GM18951 (cell line): Measurements from ENCODE around the gene OR51D1.

Source experiments
- POLR2A ChIP-seq: IDR thresholded peaks from 4 replicates; pipeline ENCODE4 v1.6.1; 2011; ENCODE audit warnings: mild to moderate bottlenecking; ENCODE audit not compliant: insufficient read length, insufficient read depth; ENCODE audit errors: extremely low read depth
- in situ Hi-C: fragments of 300-500 bp; cut with MboI; formaldehyde crosslinking; loops from one replicate; pipeline ENCODE4 v1.12.0; 2022; ENCODE audit warnings: low sequenced_read_pairs, mixed read lengths, inconsistent platforms; ENCODE audit not compliant: unreplicated experiment

Gene OR51D1

DNA sequence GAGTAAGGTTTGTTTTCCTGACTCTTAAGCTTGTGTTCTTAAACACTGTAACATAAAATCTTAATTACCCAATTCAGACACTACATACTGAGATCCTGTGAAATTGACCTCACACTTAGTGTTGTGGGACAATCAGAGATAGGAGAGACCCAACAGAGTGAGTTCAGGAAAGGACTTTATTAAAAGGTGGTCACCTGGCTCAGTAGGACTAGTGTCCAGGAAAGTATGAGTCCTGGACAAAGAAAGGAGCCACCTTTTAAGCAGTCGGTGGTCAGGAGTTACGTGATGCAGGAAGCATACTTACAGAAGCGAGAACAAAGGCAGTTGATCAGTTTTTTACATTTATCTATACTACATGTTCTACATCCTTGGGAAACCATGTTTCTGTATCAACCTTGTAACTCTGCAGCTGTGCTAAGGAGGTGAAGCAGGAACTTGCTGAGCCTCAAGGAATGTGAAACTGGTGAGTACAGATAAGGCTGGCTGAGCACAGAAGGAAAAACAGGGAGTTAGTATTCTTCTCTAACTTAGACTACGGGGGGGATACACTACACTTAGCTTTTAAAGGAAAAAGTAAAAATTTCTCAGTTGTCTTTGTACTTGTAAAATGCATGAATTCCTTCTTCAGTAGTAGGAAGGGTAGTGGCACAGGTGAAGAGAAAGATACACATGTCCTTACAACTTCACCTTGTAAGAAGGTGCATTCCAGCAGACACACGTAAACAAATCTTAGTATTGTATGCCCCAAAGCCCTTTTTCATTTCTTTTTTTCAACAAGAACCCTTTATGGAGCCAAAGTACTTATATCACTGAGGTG, 21.6 kb downstream of the OR51D1 start:
- no peak for TF ChIP-seq POLR2A
- in situ Hi-C loops, result no loop called here

GRCh38 chr11:4662876-4663275, 25.6 kb downstream of the OR51D1 start:
- no peak for TF ChIP-seq POLR2A
- in situ Hi-C loops, result no loop called here

- in situ Hi-C loops, result no loop called here
- no peak for TF ChIP-seq POLR2A
These were observed 26.9 kb downstream of the OR51D1 start for GRCh38 chr11:4664183-4664582.

GRCh38 chr11:4664786-4665185, 27.5 kb downstream of the OR51D1 start:
- in situ Hi-C loops, result no loop called here
- no peak for TF ChIP-seq POLR2A

DNA sequence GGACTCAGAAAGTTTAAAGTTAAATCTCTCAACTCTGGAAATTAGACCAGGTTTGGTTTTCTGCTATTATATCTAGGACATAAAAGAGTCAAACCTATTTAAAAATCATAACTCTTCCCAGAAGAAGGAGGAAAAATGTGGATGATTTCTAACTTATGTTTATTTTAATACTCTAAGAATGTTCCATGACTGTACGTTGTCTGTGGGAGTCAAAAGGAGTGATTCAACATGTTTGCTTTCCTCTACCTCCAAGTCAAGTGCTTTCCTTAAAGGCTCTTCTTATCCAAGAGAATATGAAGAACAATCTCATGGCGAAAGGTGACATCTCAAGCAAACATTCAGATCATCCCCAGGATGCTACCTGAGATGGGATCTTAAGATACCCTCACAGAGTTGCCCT, 28.1 kb downstream of the OR51D1 start:
- no peak for TF ChIP-seq POLR2A
- in situ Hi-C loops, result no loop called here

DNA sequence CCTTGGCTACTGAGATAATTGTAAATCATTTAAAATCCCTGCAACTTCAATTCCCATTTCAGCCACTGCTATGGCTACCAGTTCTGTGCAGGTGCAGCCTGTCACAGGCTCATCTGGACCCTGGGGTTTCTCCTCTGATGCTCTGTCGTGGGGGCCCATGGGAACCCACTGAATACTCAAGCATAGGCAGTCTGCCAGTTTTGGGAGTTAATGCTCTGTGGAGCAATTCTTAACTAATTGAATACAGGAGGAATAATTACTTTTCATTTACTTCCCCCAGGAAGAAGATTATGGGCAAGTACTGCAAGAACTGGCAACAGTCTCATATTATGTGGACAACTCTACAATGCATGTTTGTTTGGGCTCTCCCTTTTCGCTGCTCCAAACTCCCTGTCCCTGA, 34.5 kb downstream of the OR51D1 start:
- TF ChIP-seq POLR2A, result no peak
- in situ Hi-C loops, result no loop called here

DNA sequence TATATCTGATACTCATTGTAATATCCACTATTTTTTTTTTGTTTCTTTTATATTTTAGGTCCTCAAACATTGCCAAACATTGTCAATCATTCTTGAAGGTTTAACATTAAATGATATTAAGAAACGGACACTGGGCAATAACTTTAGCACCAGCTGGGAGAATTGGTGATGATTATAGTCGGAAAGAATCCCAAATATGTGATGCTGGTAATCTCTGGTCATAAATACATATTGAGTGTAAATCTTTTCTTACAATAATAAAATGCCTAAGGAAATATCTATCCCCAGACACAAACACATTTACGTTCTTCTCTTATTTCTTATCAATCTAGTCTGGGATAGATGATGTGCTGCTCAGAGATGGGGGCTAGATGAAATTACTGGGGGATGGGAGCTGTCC, 35.2 kb downstream of the OR51D1 start:
- in situ Hi-C loops, result no loop called here
- no peak for TF ChIP-seq POLR2A

DNA sequence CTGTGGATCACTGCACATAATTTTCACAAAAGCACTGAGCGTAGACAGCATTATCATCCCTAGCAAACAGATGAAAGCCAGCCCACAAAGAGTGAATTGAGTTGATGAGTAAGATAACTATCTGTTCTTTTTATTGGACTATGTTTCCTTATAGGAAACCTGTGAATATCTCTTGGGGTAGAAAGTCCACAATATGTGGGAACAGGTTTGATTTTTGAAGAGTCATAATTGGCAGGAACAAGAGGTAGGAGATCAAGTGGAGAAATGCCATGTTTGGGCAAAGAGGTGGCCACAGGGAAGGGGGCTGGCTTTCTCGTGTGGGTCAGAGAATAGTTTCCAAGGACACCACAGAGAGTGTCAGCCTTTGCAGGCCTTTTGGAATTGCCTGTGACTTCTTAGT, 36.5 kb downstream of the OR51D1 start:
- in situ Hi-C loops, result no loop called here
- TF ChIP-seq POLR2A, result no peak

GRCh38 chr11:4677948-4678347, 40.7 kb downstream of the OR51D1 start:
- in situ Hi-C loops, result no loop called here
- no peak for TF ChIP-seq POLR2A

- in situ Hi-C loops, result no loop called here
- no peak for TF ChIP-seq POLR2A
These were observed 43.1 kb downstream of the OR51D1 start for GRCh38 chr11:4680341-4680740.

DNA sequence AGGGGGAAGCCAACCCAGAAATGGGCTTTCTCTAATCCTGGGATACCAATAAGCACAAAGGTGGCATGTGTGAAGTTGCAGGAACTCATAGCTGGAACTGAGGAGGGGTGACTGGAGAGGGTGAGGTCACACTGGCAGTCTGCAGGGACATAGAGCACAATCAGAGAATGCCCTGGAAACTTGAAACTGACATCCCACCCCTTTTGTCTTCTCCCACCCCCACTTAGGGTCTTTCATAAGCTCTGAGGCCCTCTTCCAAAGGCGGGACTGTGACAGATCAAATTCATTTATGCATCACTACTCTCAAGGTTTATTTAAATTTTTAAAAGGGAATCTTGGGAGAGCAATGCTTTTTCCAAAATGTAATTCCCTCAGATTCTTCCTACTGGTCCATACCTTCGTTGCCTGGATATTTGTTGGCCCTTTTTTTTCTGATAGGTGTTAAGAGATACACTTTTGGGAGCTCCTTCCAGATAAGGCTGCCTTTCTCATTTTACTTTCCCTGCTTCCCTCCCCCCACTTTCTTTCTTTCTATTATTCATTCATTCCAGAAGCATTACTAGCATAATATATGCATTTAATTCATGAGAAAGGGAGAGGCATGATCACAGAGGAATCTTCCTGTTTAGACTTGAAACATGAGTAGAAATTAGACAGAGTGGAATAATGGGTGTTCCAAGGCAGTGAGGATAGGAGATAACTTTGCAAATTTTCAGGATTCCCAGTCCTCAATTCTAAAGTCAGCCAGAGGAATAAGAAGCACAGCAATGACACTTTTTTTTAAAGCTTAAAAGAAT, 45.5 kb downstream of the OR51D1 start:
- in situ Hi-C loops, result no loop called here
- no peak for TF ChIP-seq POLR2A

- no peak for TF ChIP-seq POLR2A
- in situ Hi-C loops, result no loop called here
These were observed 47.5 kb downstream of the OR51D1 start for GRCh38 chr11:4684631-4685285.
